A673 (cell line): ENCODE measurements around the gene C19orf38.

Experiments used
- CTCF ChIP-seq: fragments of 300-800, 200-600 bp; sonication (generic); conservative IDR thresholded peaks from 2 replicates; pipeline ENCODE4 v1.5.1; 2017; ENCODE audit warnings: low read depth, mild to moderate bottlenecking, antibody characterized with exemption, low read length, moderate library complexity, mixed read lengths
- EZH2 ChIP-seq: fragments of 200-600 bp; sonication (generic); IDR thresholded peaks from 2 replicates; pipeline ENCODE4 v1.6.1; 2017; ENCODE audit warnings: borderline replicate concordance, low read depth, mild to moderate bottlenecking, mixed read lengths, antibody characterized with exemption, low read length; ENCODE audit not compliant: poor library complexity, severe bottlenecking

- TF ChIP-seq CTCF: no peak
- TF ChIP-seq EZH2: no peak
These were observed 60.3 kb downstream of the C19orf38 start for GRCh38 chr19:10908380-10908960.
